Left forelimb (tissue), 1 donor: ENCODE measurements around the gene ARHGAP33.

Source experiments
- DNase-seq: peaks from one replicate; pipeline ENCODE4 v3.0.0-alpha.2; 2018; ENCODE audit warnings: low spot score

The ARHGAP33 gene

DNA sequence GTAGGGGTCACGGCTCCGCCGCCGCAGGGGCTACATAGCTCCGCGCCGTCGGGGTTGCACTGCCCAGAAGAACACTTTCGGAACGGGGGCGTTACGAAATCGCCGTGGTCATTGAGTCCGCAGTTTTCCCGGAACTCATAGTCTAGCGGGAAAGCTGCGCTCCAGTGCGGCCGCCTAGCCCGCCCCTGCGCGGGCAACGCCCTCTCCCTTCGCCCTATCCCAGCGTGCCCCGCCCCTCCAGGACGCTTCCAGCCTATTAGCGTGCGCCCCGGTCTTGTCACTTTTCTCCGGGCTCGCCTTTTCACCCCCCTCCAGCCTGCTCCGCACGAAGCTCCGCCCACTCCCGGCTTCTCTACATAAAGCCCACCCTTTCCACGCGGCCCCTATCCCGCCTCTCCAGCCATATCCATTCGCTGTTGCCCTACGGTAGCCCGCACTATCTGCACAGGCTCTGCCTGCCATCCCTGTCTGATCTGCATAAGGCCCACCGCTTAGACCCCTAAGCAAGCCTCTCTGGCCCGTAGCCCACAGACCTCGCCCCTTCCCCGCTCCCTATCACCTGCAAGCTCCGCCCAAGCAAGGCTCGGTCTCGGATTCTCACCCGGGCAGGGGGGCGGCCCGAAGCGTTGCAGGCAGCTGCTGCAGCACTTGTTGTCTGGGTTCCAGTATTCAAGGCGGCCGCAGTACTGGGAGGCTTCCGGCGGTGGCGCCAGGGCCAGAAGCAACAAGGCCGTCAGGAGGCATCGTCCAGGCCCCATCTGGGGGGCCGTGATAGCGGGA lies 34.8 kb upstream of the ARHGAP33 start:
- peak; percentile 98 for DNase-seq

GRCh38 chr19:35741203-35741515 lies 34.2 kb upstream of the ARHGAP33 start:
- DNase-seq = no peak

DNA sequence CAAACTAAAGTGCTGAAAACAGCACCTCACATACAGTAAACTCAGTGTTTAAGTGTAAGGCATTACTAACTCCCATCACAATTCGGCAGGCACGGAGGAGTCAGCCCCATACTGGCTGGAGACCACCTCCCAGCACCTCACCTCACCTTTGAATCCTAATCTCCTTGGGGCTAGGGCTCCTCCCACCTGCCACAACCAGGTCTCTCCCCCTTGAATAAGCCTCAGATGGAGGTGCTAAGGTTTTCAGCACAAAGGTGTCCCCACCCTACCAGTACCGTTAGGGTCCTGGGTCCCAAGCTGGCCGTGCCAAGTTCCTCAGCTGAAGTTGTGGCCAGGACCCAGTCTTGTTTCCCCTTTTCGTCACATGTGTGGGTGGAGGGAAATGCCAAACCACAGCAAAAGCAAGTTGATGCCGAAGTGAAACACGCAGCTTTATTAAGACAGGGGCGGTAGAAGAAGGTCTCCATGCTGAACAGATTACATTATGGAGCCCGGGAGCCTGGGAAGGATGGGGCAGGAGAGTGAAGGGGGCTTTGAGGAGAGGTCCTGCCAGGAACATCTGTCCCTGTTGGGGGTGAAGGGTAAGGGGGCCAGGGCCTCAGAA lies 33.1 kb upstream of the ARHGAP33 start, which contains the start of gene IGFLR1:
Gene IGFLR1 (minus strand): TSS at position 332 of the 604 bp plus-strand sequence. CDS start 1,272 bp downstream, outside the sequence.
- no peak for DNase-seq

DNA sequence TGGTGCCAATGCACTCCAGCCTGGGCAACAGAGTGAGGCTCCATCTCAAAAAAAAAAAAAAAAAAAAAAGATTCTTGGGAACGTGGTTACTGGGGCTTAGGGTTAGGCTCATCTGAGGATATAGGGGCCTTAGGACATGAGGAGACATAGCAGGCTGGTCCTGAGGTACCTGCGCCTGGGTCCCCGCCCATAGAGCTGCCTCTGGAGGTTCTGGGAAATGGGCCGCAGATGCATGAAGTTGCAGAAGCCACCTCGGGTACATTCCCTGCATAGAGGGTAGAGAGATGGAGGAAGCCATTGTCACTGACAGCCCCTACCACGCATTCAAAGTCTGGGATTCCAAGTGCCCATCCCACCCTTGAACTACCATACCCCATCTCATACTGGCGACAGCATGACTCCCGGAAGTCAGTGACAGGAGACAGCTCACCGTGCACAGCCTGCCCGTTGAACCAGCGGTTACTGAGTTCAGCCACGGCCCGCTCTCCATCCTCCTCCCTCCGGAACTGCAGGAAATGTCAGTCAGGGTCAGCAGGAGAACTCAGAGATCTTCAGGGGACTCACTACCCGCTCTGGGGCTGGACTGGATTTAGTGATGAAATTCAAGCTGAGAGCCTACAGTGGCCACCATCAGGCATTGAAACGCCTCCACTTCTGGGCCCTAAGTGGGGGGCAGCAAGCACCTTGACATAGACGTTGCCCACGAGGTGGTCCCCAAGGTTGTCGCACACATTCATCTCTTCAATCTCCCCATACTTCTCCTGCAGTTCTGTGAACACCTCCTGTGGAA lies 31.5 kb upstream of the ARHGAP33 start:
- no peak for DNase-seq

DNA sequence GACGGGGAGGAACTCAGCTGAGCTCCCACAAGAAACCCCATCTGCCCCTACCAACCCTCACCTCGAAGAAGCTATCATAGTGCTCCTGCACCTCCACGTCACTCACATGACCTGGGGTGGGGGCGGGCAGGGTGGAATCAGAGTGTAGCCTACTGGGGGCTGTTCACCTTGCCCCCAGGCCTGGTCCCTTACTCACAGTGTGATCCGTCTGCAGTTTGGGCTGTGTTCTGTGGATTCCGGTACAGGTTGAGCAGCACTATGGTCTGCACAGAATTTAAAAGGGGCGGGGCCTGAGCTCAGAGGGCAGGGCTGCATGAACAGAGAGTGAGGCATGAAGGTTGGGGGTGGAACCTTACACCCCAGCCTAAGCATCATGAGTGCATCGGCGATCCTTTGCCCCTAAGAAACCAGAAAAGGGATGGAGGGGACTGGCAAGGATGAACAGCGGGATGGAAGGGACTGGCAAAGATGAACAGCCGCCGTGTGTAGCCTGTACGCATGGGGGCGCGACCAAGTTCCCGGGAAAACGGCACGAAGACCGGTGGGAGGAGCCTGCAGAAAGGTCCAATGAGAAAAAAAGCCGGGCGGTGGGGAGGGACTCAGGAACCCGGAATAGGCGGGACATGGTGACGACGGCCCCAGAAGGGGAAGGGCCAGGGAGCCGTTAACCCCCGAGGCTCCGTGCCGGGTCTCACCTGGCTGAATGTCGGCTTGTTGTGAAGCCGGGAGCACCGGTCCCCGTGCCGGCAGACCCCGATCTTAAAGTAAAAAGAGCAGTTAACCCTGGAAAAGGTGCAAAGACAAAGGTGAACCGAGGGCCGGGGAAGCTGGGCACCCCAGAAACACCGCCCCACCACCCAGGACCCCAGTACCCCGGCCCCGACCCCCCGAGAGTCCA lies 30.7 kb upstream of the ARHGAP33 start:
- DNase-seq = peak; percentile 95

DNA sequence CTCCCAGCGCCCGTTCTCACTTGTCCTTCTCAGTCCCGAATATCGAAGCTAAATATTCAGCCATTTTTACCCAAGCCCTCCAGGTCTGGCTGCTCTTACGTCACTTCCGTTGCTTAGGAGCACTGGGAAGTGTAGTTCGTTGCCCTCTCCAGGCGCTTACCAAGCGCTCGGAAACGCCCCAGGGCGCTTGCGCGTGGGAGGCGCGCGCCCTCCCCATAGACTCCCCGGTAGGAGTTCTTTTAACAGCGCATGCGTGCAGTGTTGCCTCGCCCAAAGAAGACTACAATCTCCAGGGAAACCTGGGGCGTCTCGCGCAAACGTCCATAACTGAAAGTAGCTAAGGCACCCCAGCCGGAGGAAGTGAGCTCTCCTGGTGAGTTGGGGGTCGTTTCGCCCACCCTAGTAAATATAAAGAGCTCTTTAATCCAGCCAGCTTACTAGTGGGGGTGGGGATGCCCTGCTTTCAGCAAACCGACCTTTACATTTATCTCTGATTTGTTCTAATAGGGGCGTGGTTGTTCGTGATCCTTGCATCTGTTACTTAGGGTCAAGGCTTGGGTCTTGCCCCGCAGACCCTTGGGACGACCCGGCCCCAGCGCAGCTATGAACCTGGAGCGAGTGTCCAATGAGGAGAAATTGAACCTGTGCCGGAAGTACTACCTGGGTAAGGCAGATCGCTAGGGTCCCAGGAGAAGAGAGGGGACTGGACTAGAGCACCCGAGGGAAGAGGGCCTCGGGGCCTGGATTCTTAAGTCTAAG lies 29.9 kb upstream of the ARHGAP33 start, which contains the start of the genes PSENEN and U2AF1L4:
Gene PSENEN (plus strand): TSS at position 324 of the 759 bp plus-strand sequence. CDS start 280 bp downstream, at position 604.
Gene U2AF1L4 (minus strand): TSS at position 91 of the 759 bp plus-strand sequence. CDS start 27 bp downstream, at position 64.
- peak; percentile 96 for DNase-seq

DNA sequence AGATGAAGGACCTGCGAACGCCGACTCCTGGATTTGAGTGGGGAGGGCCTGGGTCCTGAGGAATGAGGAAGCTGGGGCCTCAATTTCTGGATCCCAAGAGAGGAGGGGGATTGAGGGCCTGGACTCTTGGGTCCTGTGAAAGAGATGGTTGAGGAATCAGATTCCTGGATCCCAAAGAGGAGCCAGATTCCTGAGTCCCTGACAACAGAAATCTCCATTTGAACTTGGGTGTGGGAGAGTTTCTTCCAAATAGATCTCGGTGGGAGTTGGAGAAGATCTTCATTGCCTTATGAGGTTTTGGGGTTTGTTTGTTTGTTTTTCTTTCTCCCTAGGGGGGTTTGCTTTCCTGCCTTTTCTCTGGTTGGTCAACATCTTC lies 29.3 kb upstream of the ARHGAP33 start:
- no peak for DNase-seq

- DNase-seq = no peak
Measured at GRCh38 chr19:35746531-35746930, 28.8 kb upstream of the ARHGAP33 start.

DNA sequence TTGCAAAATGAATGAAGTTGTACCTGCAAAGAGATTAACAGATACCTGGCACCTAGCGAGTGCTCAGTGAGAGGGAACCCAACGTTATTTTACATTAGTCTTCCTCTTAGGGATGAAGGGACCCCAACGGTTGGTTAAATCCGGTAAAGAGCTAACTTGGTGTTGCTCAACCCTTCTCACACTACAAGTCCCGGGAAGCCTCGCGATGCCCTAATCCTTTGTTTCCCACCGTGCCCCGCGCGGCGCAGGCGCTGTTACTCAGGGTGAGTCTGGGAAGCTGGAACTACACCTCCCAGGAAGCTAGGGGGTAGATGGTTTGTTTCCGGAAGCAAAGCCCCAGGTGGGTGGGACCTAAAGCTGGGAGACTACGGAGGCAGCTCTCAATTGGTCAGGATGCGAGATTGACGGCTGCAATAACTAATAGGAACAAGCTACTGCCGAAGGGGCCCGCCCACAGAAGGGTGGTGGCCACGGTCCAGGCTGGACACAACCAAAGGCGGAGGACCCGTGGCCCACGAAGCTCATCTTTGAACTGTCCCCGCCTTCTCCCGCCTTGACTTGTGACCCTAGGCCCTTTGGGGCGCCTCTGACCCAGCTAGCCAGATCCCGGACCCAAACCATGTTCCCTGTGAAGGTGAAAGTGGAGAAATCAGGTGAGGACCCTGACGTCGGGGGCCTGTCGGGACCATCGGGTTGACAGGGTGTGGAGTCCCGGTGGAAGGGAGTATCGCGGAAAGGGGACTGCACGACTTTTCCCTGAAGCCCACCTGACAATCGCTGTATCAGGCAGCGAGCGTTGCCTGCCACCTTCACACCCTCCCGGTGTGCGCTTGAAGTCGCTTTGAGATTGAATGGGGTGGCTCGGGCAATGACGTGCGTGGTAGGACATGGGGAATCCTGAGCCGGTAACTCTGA lies 27.0 kb upstream of the ARHGAP33 start, which contains the start of gene LIN37:
Gene LIN37 (plus strand): TSS at position 471 of the 915 bp plus-strand sequence. CDS start 149 bp downstream, at position 620.
- peak; percentile 99 for DNase-seq

- no peak for DNase-seq
Measured at GRCh38 chr19:35750167-35750566, 25.2 kb upstream of the ARHGAP33 start.

DNA sequence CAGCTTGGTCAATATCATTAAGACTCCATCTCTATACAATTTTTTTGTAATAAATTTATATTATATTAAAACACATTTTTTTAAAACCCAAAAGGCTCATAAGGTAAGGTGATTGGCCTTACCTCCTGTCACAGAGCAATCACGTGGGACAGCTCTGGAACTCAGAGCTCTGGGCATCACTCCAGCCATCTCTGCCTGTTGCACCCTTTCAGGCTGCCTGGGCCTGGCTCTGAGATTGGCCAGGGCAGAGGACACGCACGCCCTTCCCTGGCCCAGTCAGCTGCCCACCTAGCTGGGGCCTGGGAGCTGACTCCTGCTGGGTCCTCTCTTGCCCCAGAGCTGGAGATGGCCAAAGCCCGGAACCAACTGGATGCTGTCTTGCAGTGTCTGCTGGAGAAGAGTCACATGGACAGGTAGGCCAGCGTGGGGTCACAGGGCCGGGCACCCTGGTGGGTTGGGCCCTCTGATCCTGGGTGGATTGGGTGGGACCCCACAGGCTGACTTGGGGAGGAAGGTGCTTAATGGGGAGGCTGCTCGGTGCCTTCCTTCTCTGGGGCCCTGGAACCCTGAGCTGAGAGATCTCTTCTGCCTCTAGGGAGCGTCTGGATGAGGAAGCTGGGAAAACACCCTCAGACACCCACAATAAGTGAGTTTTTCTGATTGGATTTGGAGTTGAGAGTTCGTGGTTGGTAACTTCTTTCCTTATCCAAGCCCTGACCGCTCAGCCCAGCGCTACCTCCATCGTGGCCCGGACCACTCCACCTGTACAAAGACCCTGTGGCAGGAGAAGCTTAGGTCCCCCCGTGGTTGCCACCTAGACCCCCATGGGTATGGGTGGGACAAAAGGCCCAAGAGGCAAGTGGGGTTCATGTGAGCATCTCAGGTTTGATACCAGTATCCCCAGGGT lies 23.3 kb upstream of the ARHGAP33 start:
- no peak for DNase-seq

DNA sequence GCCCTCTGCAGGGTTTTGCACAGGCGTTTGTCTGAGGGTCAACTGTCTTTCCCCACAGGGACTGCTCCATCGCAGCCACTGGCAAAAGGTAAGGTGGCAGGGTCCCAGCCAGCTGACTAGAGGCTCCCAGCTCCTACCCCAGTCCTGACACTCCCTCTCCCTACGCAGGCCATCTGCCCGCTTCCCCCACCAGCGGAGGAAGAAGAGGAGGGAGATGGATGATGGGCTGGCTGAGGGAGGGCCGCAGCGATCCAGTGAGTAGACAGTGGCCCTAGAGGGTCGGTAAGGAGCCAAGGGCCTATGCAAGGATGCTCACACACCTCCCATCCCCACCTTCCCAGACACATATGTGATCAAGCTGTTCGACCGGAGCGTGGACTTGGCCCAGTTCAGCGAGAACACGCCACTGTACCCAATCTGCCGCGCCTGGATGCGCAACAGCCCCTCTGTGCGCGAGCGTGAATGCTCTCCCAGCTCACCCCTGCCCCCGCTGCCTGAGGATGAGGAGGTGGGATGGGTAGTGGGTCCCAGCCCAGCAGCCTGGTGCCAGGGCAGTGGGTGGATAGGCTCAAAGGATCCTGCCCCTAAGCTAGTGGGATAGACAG lies 22.5 kb upstream of the ARHGAP33 start:
- DNase-seq = no peak

GRCh38 chr19:35753634-35754369 lies 21.6 kb upstream of the ARHGAP33 start:
- no peak for DNase-seq

GRCh38 chr19:35754370-35755130 lies 20.8 kb upstream of the ARHGAP33 start:
- DNase-seq = no peak

GRCh38 chr19:35755131-35755549 lies 20.2 kb upstream of the ARHGAP33 start:
- no peak for DNase-seq

GRCh38 chr19:35755550-35756376 lies 19.6 kb upstream of the ARHGAP33 start:
- DNase-seq = peak; percentile 84
